ENCODE measurements around the gene STYK1.
"Not testable (repeated sequence)": the region's sequence is repeated elsewhere in the genome, so short reads cannot be mapped to it uniquely, and the experiment has no call there.

Gene STYK1

DNA sequence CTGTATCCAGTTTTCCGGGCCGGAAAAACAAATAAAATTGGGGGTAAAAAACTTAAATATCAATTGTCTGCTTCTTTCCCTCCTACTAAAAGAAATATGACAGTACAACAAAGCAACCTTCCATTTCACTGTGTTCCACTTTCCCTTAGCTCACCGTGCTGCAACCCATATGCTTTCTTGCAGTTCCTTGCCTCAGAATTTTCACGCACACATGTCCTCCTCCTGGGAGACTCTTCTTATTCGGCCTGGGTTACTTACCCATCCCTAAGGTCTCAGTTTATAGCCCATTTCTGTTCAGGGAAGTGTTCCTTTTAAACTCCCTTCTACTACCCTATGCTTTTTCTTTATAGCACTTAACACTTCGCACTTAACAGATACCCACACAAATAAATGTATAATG, 56.0 kb downstream of the STYK1 start:
- DNase-seq = no peak

DNA sequence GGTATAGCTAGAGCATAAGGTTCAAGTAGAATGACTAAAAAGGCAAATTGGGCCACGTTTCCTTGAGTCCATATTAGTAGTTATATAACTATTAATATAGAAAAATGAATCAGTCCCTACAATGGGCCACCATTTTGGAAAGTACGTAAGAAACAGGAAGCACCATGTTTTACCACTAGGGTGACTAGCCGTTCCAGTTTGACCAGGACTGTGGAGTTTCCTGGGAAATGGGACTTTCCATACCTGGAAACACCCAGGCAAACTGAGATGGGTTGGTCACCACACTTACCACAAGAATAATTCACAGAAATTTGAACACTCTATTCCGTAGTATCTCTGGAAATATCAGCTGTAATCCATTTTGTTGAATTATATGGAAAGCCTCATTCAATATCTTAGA, 58.3 kb downstream of the STYK1 start:
- no peak for DNase-seq

DNA sequence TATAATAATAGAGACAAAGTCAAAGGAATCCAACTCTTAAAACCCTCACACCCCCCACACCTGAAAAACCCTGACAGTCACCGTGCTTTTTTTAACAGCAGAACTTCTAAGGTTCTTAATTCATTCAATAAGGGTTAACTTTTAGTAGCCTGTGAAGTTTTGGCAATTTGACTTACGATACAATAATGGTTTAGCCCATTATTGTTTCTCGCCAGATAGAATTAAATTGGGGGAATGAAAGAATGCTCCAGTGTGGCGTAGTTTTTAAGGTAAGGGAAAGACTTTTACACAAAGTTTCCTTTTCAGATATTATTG, 59.8 kb downstream of the STYK1 start:
- DNase-seq = no peak

DNA sequence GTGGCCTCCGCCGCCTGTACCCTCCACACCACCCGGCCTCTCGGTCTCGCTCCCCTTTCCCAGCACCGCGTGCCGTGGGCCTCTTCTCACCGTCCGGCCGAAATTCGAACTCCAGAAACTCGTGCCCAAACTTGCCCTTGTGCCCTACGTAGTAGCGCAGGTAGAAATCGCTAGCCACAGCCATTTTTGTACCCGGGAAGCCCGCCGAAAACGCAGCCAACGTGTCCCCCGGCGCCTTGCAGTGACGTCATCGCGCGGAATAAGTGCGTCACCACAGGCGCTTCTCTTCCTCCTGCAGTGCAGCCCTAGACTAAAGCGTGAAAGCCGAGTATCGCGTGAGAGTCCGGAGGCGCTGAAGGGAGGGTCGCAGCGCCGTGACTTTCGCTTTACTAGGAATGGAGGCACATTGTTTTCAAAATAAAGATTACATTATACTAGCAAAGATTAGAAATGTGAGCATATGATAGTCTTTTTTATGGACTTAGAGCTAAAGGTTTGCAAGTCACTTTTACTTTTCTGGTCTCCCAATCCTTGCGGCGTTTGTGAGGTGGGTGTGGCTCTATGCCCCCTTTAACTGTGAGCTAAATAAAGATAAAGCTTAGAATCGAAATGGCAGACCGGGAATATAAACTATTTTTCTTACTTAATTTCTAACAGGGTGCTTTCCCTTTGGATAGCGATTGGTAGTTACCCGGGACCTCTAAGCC, 60.4 kb downstream of the STYK1 start, which contains the start of gene MAGOHB:
Gene MAGOHB (minus strand): TSS at position 261 of the 707 bp plus-strand sequence. CDS start 77 bp downstream, at position 184.
- DNase-seq = peak; percentile 77

DNA sequence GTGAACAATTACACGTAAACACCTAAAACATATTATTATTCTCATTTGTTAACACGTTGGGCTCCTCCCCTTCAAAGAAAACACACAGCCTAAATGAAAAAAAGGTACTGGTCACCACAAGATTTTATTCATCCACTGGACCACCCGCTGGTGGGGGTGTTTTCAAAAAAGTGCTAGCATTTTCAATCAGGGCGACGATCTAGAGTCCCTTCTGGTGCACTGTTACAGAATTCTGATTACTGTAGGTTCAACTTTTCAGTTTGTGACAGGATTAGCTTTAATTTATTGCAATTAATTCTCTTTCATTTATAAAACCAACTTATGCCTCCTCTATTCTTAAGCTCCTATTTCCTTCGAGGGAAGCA, 60.9 kb downstream of the STYK1 start:
- DNase-seq = no peak

DNA sequence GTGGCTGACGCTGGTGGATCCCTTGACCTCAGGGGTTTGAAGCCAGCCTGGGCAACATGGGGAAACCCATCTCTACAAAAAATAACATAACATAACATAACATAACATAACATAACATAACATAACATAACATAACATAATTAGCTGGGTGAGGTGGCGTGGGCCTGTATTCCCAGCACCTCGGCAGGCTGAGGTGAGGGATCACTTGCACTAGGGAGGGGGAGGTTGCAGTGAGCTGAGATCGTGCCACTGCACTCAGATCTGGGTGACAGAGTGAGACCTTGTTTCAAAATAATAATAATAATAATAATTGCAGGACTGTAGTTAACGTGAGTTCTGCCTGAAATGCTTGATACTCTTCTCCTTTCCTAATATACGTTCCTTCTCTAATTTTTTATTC, 61.7 kb downstream of the STYK1 start:
- no peak for DNase-seq

DNA sequence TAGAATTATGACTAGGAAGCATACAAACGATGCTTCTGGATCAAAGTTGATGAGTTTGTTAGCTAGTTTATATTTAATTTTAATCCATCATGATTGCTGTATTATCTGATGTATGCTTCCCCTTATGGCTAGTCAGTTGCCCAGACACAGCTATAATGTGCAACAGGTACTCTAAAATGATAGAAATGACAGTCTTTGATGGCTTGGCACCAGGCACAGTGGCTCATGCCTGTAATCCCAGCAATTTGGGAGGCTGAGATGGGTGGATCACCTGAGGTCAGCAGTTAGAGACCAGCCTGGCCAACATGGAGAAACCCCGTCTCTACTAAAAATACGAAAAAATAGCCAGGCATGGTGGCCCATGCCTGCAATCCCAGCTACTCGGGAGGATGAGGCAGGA, 62.6 kb downstream of the STYK1 start:
- not testable (repeated sequence) for DNase-seq

DNA sequence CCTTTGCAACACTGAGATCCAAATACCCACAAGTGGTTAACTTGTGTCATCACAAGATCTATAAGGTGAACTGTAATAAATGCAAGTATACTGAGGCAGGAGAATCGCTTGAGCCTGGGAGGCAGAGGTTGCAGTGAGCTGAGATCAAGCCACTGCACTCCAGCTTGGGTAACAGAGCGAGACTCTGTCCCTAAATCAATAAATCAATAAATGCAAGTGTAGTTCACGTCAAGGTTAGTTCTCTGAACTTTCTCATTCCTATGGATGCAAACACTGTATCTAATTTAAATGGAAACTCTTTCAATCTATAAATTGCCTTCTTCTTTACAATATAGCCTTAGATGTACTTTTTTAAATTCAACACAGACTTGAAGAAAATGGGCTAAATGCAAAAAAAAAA, 63.7 kb downstream of the STYK1 start:
- no peak for DNase-seq

DNA sequence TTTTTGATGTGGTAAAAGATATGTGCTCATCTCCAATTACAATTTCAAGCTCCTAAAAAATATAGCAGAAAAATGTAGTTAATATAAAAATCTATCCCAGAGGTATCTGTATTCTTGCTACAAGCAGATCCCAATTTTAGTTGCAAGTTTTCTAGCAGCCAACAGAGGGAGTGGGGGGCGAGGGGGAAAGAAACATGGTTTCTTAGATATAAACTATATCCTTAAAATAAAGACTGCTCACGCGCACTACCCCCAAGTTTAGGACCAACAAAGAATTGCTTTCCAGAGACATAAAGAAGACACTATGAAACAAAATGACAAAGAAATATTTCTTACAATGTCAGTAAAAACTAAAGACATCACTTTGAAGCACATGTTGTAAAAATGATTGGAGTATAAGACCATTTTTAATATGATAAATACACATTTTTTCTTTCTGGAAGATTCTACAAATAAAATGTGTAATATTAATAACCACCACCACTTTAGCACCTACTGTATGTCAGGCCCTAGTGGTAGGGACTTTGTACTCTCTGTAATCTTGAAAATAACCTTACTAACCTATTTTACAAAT, 65.9 kb downstream of the STYK1 start:
- no peak for DNase-seq

DNA sequence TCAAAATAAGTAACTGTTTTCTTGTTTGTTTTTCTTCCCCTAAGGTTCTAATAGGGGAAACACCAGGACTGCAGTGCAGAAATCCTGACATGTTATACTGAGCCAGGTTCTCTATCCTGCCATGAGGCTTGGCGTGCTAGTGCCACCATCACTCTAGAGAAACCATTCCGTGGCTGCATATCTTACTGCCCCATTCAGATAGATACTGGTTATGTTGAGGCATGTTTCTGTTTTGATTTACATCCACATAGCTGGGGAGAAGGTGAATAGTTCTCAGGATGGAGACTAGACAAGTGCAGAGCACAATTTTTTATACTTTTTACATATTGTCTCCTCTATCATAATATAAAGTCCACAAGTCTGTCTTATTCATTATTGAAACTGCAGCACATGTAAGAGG, 72.0 kb downstream of the STYK1 start:
- no peak for DNase-seq

DNA sequence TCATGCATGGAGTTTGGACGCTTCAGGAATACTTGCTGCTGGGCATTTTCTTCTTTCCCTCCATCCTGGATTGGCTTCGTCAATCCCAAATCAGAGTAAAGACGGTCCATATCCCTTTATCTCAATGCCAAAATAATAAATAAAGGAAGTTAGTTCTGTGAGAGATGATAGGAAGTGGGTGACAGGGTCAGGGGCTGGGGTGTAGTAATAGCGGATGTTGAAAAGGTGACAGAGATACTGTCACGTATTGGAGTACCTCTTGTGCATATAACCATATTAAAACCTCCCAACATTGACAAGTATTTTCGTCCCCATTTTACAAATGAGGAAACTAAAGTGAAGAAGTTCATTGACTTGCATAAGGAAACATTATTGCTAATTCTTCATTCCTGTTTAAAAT, 72.9 kb downstream of the STYK1 start:
- DNase-seq = no peak

DNA sequence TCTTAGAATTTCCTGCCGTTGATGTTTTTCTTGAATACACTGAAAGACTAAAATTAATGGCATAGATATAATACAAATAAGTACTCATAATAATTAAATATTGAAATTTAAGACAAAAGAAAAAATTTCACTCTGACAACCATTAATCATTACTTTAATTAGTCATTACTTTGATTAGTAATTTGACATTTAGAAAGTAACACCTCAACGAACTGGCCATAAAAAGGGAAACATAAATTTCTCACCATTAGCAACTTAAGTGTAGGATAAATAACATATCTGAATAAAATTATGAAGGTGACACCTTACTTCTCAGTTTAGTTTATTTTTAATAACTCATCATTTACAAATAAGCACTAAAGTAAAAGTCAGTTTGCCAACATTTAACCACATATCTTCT, 78.0 kb downstream of the STYK1 start:
- no peak for DNase-seq

DNA sequence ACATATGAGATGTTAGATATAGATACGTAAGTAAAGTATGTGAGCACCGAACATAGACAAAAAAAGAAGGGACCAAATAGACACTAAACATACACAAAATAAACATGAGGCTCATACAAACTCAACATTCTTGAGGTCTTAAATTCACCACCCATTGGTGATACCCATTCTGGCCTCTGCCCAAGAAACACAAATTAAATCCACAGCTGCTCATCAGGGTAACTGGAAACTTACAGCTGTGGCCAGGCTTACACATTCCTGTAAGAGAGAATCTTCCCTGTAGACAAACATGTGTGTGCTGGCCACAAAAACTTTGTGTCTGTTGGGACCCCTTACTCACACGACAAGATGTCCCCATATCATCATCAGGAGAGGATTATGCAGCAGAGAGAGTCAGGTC, 82.9 kb downstream of the STYK1 start:
- DNase-seq = no peak

DNA sequence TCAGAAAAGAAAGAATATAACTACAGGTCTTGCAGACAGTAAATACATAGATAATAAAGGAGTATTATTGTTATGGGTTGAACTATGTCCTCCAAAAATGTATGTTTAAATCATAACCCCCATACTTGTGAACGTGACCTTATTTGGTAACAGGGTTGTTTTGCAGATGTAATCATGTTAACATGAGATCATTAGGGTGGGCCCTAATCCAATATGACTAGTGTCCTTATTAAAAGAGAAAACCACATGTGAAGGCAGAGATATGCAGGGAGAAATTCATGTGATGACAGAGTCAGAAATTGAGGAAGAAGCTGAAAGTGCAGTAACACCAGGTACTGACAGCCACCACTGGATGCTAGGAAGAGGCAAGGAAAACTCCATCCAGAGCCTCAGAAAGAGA, 89.4 kb downstream of the STYK1 start:
- no peak for DNase-seq

DNA sequence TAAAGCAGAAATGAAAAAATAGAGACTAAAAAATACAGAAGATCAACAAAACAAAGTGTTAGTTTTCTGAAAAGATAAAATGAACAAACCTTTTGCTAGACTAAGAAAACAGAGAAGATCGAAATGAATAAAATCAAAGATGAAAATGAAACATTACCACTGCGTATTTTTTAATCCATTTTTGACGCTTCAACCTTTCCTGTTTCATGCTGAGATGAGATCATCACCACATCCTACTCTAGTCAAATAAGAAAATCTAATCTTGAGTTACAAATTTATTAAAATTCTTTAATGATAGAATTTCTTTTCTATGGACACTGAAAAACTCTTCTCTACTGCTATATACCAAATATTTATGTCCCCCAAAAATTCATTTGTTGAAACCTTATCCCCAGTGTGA, 91.1 kb downstream of the STYK1 start:
- no peak for DNase-seq

DNA sequence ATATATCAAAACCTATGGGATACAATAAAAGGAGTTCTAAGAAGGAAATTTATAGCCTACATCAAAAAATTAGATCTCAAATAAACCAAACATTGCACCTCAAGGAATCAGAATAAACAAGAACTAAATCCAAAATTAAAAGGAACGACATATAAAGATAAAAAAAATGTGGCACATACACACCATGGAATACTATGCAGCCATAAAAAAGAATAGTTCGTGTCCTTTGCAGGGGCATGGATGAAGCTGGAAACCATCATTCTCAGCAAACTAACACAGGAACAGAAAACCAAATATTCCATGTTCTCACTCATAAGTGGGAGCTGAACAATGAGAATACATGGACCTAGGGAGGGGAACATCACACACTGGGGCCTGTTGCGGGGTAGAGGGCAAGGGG, 91.7 kb downstream of the STYK1 start:
- DNase-seq = not testable (repeated sequence)

DNA sequence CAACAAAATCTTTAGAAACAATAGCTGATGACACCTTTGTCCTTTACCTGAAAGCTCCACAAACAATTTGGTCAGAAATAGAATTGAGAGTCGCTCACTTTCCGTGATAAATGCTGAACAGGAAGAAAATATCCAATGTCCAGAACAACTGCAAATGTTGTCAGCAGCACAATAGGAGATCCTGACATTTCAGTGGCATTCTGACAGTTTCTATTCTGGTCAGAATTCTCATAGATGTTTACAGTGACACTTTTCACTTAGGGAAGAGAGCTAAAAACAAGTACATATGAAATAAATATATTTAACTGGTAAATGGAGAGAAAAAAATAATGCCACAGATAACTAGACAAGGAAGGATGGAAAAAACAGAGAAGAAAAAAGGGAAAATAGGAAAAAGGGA, 99.5 kb downstream of the STYK1 start:
- no peak for DNase-seq

DNA sequence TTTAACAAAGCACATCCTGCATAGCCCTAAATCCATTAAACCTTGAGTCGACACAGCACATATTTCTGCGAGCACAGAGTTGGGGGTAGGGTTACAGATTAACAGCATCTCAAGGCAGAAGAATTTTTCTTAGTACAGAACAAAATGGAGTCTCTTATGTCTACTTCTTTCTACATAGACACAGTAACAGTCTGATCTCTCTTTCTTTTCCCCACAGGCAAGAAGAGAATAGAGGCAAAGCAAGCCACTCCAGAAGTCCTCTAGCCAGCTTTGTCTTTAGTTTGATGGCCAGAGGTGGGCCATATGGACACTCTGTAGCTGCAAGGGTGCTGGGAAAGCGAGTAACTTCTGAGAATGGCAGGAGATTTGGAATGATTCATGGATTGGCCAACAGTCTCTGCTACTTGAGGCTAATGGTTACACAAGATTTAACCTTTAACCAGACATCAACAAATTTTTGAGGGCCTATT, 101.8 kb downstream of the STYK1 start:
- DNase-seq = not testable (repeated sequence)

DNA sequence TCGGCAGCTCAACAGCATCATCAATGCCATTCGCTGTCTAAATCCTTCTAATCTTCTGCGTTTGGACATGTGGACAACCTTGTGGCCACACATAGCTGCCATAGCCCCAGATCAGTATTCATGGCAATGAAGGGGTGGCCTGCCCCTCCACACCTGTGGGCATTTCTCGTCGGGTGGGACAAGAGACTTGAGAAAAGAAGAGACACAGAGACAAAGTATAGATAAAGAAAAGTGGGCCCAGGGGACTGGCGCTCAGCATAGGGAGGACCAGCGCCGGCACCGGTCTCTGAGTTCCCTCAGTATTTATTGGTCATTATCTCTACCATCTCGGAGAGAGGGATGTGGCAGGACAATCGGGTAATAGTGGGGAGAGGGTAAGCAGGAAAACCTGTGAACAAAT, 102.7 kb downstream of the STYK1 start:
- DNase-seq = no peak
